Nephron (organoid): ENCODE measurements around the gene PPP1R1B.
A peak's percentile ranks its signal among the peaks of the same experiment; 100 is the strongest.

ENCODE experiments used
- H3K27ac Mint-ChIP-seq, 3 experiments: 2 replicates each; pipeline ENCODE4 v1.8.0; 2020; ENCODE audit warnings: mixed read lengths in 3 of 3, mild to moderate bottlenecking in 2 of 3, moderate library complexity in 1 of 3
- H3K27me3 Mint-ChIP-seq: 2 replicates; pipeline ENCODE4 v1.8.0; 2021; ENCODE audit warnings: low read depth, mild to moderate bottlenecking, moderate library complexity, mixed read lengths
- H3K36me3 Mint-ChIP-seq: 2 replicates; pipeline ENCODE4 v1.8.0; 2020; ENCODE audit warnings: low read depth, mixed read lengths
- H3K4me1 Mint-ChIP-seq: 2 replicates; pipeline ENCODE4 v1.8.0; 2020; ENCODE audit warnings: mixed read lengths
- H3K4me3 Mint-ChIP-seq, 3 experiments: 2 replicates each; pipeline ENCODE4 v1.8.0; 2020; ENCODE audit warnings: mild to moderate bottlenecking in 3 of 3, mixed read lengths in 3 of 3, moderate library complexity in 2 of 3
- H3K9me3 Mint-ChIP-seq: 2 replicates; pipeline ENCODE4 v1.8.0; 2020; ENCODE audit warnings: mixed read lengths
- CTCF ChIP-seq, 3 experiments: fragments of 200-600 bp; sonication (generic); IDR thresholded peaks; one replicate each; pipeline ENCODE4 v1.5.0; 2021; ENCODE audit warnings: antibody characterized with exemption in 3 of 3; ENCODE audit not compliant: unreplicated experiment in 3 of 3

Gene PPP1R1B

GRCh38 chr17:39602533-39603303, 24.0 kb upstream of the PPP1R1B start:
- H3K36me3 Mint-ChIP-seq = no peaks in the 10 kb centered on the region
- H3K27ac Mint-ChIP-seq = no peak overlapping the region
- H3K4me1 Mint-ChIP-seq = peaks cover 2% of the 10 kb centered on the region
- no peak for TF ChIP-seq CTCF (IDR thresholded peaks at IDR 0.05; ENCODE audit: unreplicated experiment in 3 of 3)
- H3K27me3 Mint-ChIP-seq = peaks cover 99% of the 10 kb centered on the region
- H3K4me3 Mint-ChIP-seq = no peak overlapping the region
- no peaks in the 10 kb centered on the region for H3K9me3 Mint-ChIP-seq

GRCh38 chr17:39603304-39604016, 23.3 kb upstream of the PPP1R1B start:
- no peaks in the 10 kb centered on the region for H3K9me3 Mint-ChIP-seq
- no peak overlapping the region for H3K27ac Mint-ChIP-seq
- TF ChIP-seq CTCF (IDR thresholded peaks at IDR 0.05; ENCODE audit: unreplicated experiment in 3 of 3) = no peak
- H3K4me1 Mint-ChIP-seq = peaks cover under 1% of the 10 kb centered on the region
- no peaks in the 10 kb centered on the region for H3K36me3 Mint-ChIP-seq
- H3K27me3 Mint-ChIP-seq = peaks cover 99% of the 10 kb centered on the region
- H3K4me3 Mint-ChIP-seq = no peak overlapping the region

- Mint-ChIP-seq H3K27ac (no peak overlapping the region), H3K4me1 (peaks cover 4% of the 10 kb centered on the region), H3K27me3 (peaks cover 99% of the 10 kb centered on the region), H3K36me3 (no peaks in the 10 kb centered on the region), H3K9me3 (no peaks in the 10 kb centered on the region), H3K4me3 (peak overlapping the region in 2 of 3 experiments; percentile 59 to 61)
- TF ChIP-seq CTCF (IDR thresholded peaks at IDR 0.05; ENCODE audit: unreplicated experiment in 3 of 3) = no peak
Observed at GRCh38 chr17:39604911-39605491, 21.8 kb upstream of the PPP1R1B start.

GRCh38 chr17:39605492-39606433, 21.0 kb upstream of the PPP1R1B start:
- peaks cover 4% of the 10 kb centered on the region for H3K4me1 Mint-ChIP-seq
- TF ChIP-seq CTCF (IDR thresholded peaks at IDR 0.05; ENCODE audit: unreplicated experiment in 3 of 3) = no peak

GRCh38 chr17:39606434-39607056, 20.2 kb upstream of the PPP1R1B start:
- no peak for TF ChIP-seq CTCF (IDR thresholded peaks at IDR 0.05; ENCODE audit: unreplicated experiment in 3 of 3)
- Mint-ChIP-seq H3K4me1 (peaks cover 4% of the 10 kb centered on the region), H3K36me3 (no peaks in the 10 kb centered on the region), H3K9me3 (no peaks in the 10 kb centered on the region), H3K27me3 (peaks cover 99% of the 10 kb centered on the region), H3K27ac (no peak overlapping the region), H3K4me3 (no peak overlapping the region)

More at GRCh38 chr17:39605492-39606433, 21.0 kb upstream of the PPP1R1B start:
- Mint-ChIP-seq H3K27ac (no peak overlapping the region), H3K9me3 (no peaks in the 10 kb centered on the region), H3K27me3 (peaks cover 99% of the 10 kb centered on the region), H3K4me3 (peak overlapping the region; percentile 17 to 61 (median 59)), H3K36me3 (no peaks in the 10 kb centered on the region)
